T-helper 1 cell treated with Interleukin-12 subunit alpha and Interleukin-12 subunit beta and Interleukin-4 antibody, amounts not matched to agents 30 μg/mL and 1 μg/mL, for 36 hours (primary cell): Measurements from ENCODE around the gene PLAAT3.
A peak's percentile ranks its signal among the peaks of the same experiment; 100 is the strongest.
"Not testable (repeated sequence)": the region's sequence is repeated elsewhere in the genome, so short reads cannot be mapped to it uniquely, and the experiment has no call there.

Experiments
- H3K27ac Mint-ChIP-seq: one replicate; pipeline ENCODE4 v1.8.0; 2021; ENCODE audit warnings: mild to moderate bottlenecking, mixed read lengths
- H3K27me3 Mint-ChIP-seq: one replicate; pipeline ENCODE4 v1.8.0; 2021; ENCODE audit warnings: low read depth, mixed read lengths
- H3K36me3 Mint-ChIP-seq: one replicate; pipeline ENCODE4 v1.8.0; 2021; ENCODE audit warnings: low read depth, mixed read lengths
- H3K4me1 Mint-ChIP-seq: one replicate; pipeline ENCODE4 v1.8.0; 2021; ENCODE audit warnings: low read depth, mixed read lengths
- H3K4me3 Mint-ChIP-seq: one replicate; pipeline ENCODE4 v1.8.0; 2021; ENCODE audit warnings: mild to moderate bottlenecking, moderate library complexity, mixed read lengths
- H3K9me3 Mint-ChIP-seq: one replicate; pipeline ENCODE4 v1.8.0; 2021; ENCODE audit warnings: mixed read lengths

Gene PLAAT3

DNA sequence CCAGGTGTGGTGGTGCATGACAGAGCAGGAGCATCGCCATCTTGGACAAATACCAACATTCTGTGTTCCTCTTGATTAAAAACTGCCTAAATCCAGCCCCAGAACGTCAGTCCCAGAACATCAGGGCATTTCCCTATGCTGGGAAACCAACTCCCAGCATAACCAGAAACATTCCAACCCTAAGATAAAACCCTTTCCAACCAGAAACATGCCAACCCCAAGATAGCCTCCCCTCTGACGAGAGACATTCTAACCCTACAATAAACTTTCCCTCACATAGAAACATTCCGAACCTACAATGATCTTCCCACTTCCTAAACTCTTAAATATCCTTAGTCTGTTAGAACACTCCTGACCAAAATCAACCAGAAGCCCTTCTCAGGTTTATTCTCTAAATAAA is 66.1 kb downstream of the PLAAT3 start:
- peaks cover 40% of the 10 kb centered on the region for H3K36me3 Mint-ChIP-seq
- no peaks in the 10 kb centered on the region for H3K9me3 Mint-ChIP-seq
- no peaks in the 10 kb centered on the region for H3K27me3 Mint-ChIP-seq
- no peak overlapping the region for H3K27ac Mint-ChIP-seq
- no peak overlapping the region for H3K4me3 Mint-ChIP-seq
- peaks cover 16% of the 10 kb centered on the region for H3K4me1 Mint-ChIP-seq

DNA sequence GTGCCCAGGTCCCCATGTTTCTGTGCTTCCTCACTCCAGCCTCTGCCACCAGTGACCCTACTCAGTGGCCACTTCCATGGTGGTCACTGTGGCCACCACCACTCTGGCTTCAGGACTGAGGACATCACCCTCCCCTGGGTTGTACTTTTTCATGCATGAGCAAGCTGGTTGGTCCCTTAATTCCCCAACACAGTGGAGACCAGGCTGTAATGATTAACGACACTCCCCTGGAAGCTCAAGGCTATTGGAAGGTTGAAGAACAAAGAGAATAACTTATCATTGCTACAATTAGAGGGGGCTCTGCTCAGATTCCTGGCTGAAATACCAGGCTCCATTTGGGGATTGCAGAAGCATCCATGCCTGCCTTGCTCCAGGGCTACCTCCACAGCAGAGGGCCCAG is 67.2 kb downstream of the PLAAT3 start:
- peaks cover 44% of the 10 kb centered on the region for H3K36me3 Mint-ChIP-seq
- H3K4me1 Mint-ChIP-seq: peaks cover 14% of the 10 kb centered on the region
- no peaks in the 10 kb centered on the region for H3K27me3 Mint-ChIP-seq
- no peak overlapping the region for H3K27ac Mint-ChIP-seq
- no peak overlapping the region for H3K4me3 Mint-ChIP-seq
- H3K9me3 Mint-ChIP-seq: no peaks in the 10 kb centered on the region

DNA sequence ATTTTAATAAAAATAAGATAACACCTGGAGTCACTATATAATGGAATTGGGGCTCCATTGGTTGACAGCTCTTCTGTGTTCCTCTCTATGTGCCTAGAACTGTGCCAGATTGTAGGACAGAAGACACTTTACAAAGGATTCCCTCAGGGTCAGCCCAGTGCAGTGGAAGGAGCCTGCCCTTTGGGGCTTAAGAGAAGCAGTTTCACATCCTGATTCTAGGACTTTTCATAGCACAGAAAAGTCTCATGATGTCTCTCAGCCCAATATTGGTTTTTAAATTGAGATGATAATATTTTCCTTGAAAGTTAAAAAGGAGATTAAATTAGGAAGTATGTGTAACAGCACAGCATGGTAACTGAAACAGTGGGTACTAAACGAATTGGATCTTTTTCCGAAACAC is 70.5 kb downstream of the PLAAT3 start:
- Mint-ChIP-seq H3K4me3 (no peak overlapping the region), H3K9me3 (no peaks in the 10 kb centered on the region), H3K27me3 (no peaks in the 10 kb centered on the region), H3K27ac (no peak overlapping the region), H3K4me1 (peaks cover 18% of the 10 kb centered on the region), H3K36me3 (peaks cover 48% of the 10 kb centered on the region)

DNA sequence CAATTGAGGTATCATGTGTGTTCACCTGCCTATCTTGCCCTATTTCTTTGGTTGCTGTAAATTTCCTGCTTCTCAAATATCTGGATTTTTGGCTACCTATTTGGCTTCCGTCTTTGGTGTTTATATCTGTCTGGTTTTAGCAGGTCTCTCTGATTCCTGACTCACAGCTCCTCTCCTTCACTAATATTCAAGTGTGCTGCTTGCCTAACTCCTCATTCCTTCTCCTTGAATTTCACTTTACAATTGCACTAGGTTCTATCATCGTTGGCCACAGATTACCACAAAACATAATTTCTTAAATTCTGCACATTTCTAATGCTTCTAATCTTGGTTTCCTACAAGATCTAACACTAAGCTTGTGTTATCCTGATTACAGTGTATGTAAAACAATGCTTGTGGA is 71.7 kb downstream of the PLAAT3 start:
- peaks cover 42% of the 10 kb centered on the region for H3K36me3 Mint-ChIP-seq
- not testable (repeated sequence) for H3K27me3 Mint-ChIP-seq, H3K9me3 Mint-ChIP-seq, H3K27ac Mint-ChIP-seq, H3K4me3 Mint-ChIP-seq
- H3K4me1 Mint-ChIP-seq: peaks cover 30% of the 10 kb centered on the region

DNA sequence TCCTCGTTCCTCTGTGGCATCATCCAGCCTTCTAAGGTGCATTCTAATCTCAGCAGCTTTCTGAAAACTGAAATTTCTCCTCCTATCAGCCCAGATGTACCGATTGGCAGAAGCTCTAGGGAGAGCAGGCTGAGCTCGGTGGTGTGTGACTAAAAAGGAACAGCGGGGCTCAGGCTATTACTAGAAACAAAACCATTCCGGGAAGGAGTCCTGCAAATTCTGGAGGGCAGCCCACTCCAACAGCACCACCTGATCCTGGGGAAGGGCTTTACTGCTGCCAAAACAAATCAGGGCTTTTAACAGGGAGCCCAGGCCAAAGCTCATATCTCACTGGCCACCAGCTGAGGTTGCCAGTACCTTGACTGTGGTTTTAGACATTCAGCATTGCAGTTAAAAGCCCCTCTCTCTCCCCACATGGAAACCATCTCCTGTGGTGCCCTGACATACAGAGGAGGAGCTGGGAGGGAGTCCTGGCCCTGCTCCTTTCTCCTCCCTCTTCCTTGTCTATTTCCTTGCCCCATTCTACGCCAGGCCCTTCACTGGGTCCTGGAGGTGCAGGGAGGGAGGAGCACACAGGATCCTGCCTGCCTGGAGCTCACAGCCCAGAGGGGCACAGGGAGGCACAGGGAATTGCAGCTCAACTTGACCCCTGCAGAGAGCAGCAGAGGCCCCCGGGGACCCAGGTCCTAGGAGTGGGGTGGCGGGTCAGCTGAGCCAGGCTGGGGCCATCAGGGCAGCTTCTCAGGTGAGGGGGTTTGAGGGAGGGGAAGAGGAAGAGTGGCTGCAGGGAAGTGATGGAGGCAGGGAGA is 76.7 kb downstream of the PLAAT3 start:
- no peaks in the 10 kb centered on the region for H3K9me3 Mint-ChIP-seq
- H3K4me3 Mint-ChIP-seq: peak overlapping the region; percentile 87
- H3K36me3 Mint-ChIP-seq: peaks cover 9% of the 10 kb centered on the region
- H3K27me3 Mint-ChIP-seq: no peaks in the 10 kb centered on the region
- peaks cover 71% of the 10 kb centered on the region for H3K4me1 Mint-ChIP-seq
- peak overlapping the region; percentile 96 for H3K27ac Mint-ChIP-seq

DNA sequence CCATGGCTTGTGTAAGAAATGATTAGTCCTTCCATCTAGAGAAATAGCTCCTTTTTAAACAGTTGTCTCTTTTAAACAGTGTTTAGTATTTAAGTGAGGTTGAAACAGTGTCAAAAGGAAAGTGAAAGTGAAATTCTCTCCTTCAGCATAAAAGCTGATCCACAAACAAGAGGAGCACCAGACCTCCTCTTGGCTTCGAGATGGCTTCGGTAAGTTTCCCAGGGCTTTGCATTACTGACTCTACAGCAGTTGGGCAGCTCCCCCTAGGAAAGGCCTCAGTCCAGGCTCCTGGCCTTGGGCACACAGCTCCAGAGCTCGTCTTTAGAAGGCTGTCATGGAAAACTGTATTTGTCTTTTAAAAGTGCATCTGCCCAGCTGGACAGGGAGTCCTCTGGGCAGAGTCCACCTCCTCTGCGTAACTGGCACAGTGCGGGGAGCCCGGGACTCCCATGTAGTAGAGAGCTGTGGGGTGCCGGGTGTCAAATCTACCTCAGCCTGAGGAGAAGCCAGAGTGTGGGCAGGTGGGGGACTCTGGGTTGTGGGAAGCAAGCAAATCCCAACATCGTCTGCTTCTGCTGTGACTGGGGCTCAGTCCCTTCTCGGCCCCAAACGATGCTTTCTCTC is 77.5 kb downstream of the PLAAT3 start, which contains the start of gene PLAAT4:
PLAAT4 (plus strand) TSS at position 140 of the 624 bp plus-strand sequence; CDS start at position 201, 61 bp downstream.
- Mint-ChIP-seq H3K4me3 (peak within 1 kb of the TSS; percentile 87), H3K27me3 (no peaks in the 10 kb centered on the region), H3K9me3 (no peaks in the 10 kb centered on the region), H3K36me3 (peaks cover 5% of the 10 kb centered on the region), H3K4me1 (peaks cover 73% of the 10 kb centered on the region), H3K27ac (peak within 1 kb of the TSS; percentile 96)

DNA sequence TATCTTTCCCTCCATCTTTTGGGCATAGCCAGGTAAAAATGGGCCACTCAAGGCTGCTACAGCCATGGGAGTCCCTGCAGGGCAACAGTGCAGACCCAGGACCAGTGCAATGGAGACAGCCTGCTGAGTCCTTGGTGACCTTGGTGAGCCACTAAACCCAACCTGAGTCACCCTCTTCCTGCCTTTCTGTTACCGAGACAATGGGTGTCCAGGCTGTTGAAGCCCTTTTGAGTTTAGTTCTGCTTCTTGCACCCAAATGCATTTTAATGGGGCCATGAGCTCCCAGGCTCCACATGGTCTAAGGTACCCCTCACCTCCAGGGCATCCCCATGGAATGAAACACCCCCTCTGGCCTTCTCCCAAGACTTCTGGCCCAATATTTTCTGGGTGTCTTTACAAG is 78.5 kb downstream of the PLAAT3 start:
- Mint-ChIP-seq H3K4me1 (peaks cover 78% of the 10 kb centered on the region), H3K9me3 (no peaks in the 10 kb centered on the region), H3K36me3 (peaks cover 2% of the 10 kb centered on the region), H3K4me3 (peak overlapping the region; percentile 87), H3K27me3 (no peaks in the 10 kb centered on the region), H3K27ac (peak overlapping the region; percentile 96)

DNA sequence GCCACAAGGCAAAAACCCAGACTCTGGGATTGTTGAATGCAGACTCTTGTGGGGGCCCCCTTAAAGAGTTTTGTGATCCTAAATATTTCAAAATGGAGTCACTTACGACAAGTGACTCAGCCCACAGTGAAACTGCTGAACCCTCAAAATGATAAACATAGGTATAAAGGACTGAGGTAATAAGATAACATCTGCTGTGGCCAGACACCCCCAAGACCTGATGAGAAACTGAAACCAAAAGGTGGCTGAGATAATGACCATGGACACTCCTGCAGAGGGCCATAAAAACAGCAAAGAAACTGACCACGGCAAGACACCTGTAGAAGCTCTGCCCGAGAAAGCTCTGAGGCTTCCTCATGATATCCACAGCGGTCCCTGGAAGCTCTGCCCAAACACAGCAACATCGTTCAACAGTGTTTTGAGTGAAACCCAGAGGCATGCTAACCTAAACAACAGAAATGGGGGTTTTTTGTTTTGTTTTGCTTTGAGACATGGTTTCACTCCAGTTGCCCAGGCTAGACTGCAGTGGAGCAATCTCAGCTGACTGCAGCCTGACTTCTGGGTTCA is 79.3 kb downstream of the PLAAT3 start:
- Mint-ChIP-seq H3K4me3 (peak overlapping the region; percentile 87), H3K36me3 (peaks cover 1% of the 10 kb centered on the region), H3K4me1 (peaks cover 75% of the 10 kb centered on the region)

DNA sequence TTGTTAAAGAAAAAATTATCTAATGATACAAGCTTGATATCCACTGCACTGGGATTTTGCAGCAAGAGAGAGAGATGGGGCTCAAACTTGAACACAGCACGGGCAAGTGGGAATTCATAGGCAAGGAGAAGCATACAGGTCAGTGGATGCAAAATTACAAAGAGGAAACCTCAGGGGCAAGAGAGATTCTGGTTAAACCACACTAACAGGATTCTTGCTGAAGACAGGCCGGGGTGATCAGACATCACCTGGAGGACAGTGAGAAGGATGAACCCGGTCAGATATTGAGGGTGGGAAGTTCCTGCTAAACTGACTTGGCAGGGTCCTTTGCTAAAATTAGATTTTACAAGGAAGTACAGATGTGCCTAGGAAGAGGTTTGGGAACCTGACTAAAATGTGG is 80.2 kb downstream of the PLAAT3 start:
- H3K4me3 Mint-ChIP-seq: peak overlapping the region; percentile 44

More for the DNA sequence above, 79.3 kb downstream of the PLAAT3 start:
- Mint-ChIP-seq H3K27me3 (no peaks in the 10 kb centered on the region), H3K27ac (peak overlapping the region; percentile 96), H3K9me3 (no peaks in the 10 kb centered on the region)

DNA sequence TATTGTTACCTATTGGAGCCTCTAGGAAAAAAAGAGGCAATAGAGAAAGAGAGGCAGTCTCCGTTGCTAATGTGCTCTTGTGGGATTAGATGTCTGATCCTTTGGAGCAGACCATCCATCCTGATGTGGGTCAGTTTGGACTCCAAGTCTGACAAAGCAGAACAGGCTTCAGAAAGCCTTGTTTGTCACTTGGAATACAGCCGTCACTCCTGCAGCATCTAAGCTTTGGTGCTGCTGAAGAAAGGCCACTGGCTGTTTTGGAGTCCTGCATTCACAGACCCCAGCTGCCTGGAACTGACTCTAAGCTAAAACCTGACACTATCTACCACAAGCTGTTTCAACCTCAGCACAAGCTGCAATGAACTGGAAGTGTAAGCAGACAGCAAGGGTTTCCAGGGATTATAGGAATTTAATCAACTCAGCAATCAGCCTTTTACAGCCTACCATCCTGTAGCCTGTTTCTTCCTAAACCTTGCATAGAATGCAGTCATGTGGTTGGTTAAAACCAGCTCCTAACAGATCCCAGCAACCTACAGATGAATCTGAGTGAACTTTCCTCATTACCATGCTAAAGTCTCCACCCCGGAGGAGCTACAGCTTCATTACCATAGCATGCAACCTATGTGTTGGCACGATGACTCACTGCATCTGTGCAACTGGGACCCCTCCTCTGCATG is 81.3 kb downstream of the PLAAT3 start:
- H3K4me3 Mint-ChIP-seq: no peak overlapping the region
- H3K27me3 Mint-ChIP-seq: no peaks in the 10 kb centered on the region
- peaks cover 1% of the 10 kb centered on the region for H3K36me3 Mint-ChIP-seq
- no peak overlapping the region for H3K27ac Mint-ChIP-seq
- peaks cover 74% of the 10 kb centered on the region for H3K4me1 Mint-ChIP-seq
- H3K9me3 Mint-ChIP-seq: no peaks in the 10 kb centered on the region

More for the DNA sequence above, 80.2 kb downstream of the PLAAT3 start:
- H3K36me3 Mint-ChIP-seq: peaks cover 3% of the 10 kb centered on the region
- no peaks in the 10 kb centered on the region for H3K9me3 Mint-ChIP-seq
- peaks cover 82% of the 10 kb centered on the region for H3K4me1 Mint-ChIP-seq
- H3K27ac Mint-ChIP-seq: peak overlapping the region; percentile 31
- H3K27me3 Mint-ChIP-seq: no peaks in the 10 kb centered on the region

DNA sequence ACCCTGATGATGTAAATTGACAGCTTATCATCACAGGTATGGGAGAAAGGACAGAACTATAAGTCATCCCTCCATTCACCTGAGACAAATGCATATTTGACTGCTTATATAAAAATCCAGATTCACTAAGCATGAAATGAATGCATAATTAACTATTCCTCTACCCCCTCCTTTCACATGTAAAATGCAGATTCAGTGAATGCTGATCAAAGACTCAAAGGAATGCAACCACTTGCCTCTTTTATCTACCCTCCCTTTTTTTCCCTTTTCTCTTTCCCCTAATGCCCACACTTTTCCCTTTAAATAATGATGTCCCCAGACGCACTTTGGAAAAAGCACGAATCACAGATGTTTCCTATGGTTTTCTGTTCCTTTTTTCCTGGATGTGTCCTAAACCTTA is 82.1 kb downstream of the PLAAT3 start:
- H3K36me3 Mint-ChIP-seq: peaks cover 1% of the 10 kb centered on the region
- H3K27me3 Mint-ChIP-seq: no peaks in the 10 kb centered on the region
- H3K27ac Mint-ChIP-seq: peak overlapping the region; percentile 64
- no peaks in the 10 kb centered on the region for H3K9me3 Mint-ChIP-seq
- H3K4me3 Mint-ChIP-seq: peak overlapping the region; percentile 47
- H3K4me1 Mint-ChIP-seq: peaks cover 66% of the 10 kb centered on the region

DNA sequence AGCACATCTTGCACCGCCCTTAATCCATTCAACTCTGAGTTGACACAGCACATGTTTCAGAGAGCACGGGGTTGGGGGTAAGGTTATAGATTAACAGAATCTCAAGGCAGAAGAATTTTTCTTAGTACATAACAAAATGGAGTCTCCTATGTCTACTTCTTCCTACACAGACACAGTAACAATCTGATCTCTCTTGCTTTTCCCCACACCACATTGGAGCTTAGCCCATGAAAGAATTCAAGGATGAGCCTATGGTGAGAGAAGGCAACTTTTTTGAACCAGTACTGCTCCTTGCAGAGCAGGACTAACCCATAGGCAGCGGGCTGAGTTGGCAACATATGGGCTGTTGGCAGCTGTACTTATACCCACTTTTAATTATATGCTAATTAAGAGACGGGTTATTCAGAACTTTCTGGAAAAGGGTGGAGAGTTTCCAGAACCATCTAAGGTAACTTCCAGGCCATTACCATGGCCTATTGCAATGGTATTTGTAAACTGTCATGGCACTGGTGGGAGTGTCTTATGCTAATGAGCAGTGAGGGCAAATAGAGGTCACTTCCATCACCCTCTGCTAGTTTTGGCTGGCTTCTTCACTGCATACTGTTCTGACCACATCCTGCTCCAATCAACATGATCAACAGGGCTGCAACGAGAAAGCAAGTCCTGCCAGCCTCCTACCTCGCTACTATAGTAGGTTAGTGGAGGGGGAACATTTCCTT is 83.0 kb downstream of the PLAAT3 start:
- H3K27me3 Mint-ChIP-seq, H3K36me3 Mint-ChIP-seq, H3K9me3 Mint-ChIP-seq: not testable (repeated sequence)
- Mint-ChIP-seq H3K4me1 (peaks cover 60% of the 10 kb centered on the region), H3K4me3 (peak overlapping the region; percentile 52), H3K27ac (peak overlapping the region; percentile 82)

DNA sequence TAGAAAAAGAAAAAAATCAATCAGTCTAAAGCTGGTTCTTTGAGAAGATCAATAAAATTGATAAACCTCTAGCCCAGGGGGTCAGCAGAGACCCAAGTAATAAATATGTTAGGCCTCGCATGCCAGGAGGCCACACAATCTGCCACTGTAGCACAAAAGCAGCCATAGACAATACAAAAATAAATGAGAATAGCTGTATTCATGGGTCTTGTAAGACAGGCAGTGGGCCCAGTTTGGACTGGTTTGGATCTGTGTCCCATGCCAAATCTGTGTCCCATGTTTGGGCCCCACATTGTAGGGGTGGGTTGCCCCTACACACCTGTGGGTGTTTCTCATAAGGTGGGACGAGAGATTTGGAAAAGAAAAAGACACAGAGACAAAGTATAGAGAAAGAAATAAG is 84.2 kb downstream of the PLAAT3 start:
- Mint-ChIP-seq H3K27me3 (no peaks in the 10 kb centered on the region), H3K36me3 (peaks cover 1% of the 10 kb centered on the region), H3K27ac (no peak overlapping the region), H3K4me3 (no peak overlapping the region), H3K4me1 (peaks cover 48% of the 10 kb centered on the region), H3K9me3 (no peaks in the 10 kb centered on the region)

DNA sequence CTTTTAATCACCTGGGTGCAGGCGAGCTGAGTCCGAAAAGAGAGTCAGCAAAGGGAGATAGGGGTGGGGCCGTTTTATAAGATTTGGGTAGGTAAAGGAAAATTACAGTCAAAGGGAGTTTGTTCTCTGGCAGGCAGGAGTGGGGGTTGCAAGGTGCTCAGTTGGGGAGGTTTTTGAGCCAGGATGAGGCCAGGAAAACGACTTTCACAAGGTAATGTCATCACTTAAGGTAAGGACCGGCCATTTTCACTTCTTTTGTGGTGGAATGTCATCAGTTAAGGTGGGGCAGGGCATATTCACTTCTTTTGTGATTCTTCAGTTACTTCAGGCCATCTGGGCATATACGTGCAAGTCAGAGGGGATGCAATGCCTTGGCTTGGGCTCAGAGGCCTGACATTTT is 84.9 kb downstream of the PLAAT3 start:
- not testable (repeated sequence) for H3K9me3 Mint-ChIP-seq, H3K27ac Mint-ChIP-seq, H3K4me3 Mint-ChIP-seq, H3K36me3 Mint-ChIP-seq, H3K27me3 Mint-ChIP-seq
- H3K4me1 Mint-ChIP-seq: peaks cover 44% of the 10 kb centered on the region
